ENCODE results near the gene ARHGEF7. TPM values are rescaled to one million over a fixed set of nuclear protein-coding genes. Genes with fewer than 3 reads are reported as not detected.

Gene ARHGEF7
- total RNA-seq, 1 donor from 2014 or later: 63.2 TPM

DNA sequence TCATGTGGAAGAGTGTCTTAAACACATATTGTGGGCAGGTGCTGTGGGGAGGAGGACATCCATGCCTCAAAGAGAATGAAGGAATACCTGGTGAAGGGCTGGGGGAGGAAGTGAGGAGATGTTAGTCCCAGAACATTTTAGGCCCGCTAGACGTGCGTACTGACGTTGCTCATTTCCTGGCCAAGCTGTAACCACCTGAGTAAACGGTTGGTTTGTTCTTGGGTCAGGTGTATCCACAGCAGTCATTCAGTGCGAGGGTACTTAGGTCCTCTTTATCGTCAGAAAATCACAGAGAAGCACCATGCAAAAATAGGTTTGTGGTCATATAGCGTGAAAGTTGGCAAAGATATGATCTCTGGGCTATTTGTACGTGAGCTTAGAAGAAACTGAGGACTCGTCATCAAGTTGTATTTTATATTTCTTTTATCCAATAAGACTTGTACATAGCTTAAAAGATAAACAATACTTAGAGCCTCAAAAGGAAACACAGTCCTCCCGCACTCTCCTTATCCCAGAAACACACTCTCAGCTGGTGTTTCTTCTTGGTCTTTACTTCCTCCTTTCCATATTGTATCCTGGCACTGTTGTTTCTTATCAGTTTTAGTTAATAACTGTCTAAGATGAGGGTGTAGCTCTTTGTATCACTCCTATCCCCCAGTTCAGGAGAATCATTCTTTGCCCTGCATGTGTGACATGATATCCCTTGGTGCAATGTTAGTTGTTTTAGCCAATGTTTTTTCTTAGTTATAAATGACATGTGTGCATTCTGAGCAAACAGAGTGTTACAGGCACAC is 52.0 kb downstream of the ARHGEF7 start:
- Histone ChIP-seq H3K9me3 (no peaks in the 10 kb centered on the region), H3K27me3 (no peaks in the 10 kb centered on the region), H3K36me3 (no peaks in the 10 kb centered on the region), H3K27ac (no peak overlapping the region), H3K4me1 (peaks cover 18% of the 10 kb centered on the region), H3K4me3 (no peak overlapping the region)
- TF ChIP-seq, protein P1, sequence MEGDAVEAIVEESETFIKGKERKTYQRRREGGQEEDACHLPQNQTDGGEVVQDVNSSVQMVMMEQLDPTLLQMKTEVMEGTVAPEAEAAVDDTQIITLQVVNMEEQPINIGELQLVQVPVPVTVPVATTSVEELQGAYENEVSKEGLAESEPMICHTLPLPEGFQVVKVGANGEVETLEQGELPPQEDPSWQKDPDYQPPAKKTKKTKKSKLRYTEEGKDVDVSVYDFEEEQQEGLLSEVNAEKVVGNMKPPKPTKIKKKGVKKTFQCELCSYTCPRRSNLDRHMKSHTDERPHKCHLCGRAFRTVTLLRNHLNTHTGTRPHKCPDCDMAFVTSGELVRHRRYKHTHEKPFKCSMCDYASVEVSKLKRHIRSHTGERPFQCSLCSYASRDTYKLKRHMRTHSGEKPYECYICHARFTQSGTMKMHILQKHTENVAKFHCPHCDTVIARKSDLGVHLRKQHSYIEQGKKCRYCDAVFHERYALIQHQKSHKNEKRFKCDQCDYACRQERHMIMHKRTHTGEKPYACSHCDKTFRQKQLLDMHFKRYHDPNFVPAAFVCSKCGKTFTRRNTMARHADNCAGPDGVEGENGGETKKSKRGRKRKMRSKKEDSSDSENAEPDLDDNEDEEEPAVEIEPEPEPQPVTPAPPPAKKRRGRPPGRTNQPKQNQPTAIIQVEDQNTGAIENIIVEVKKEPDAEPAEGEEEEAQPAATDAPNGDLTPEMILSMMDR (IDR thresholded peaks at IDR 0.05): no peak
- DNase-seq (no peak), ATAC-seq (no peak)
- intact Hi-C loops (cut with DNase I): no loop called here

- Histone ChIP-seq H3K27me3 (no peaks in the 10 kb centered on the region), H3K36me3 (peaks cover 7% of the 10 kb centered on the region), H3K27ac (no peak overlapping the region), H3K9me3 (no peaks in the 10 kb centered on the region), H3K4me3 (no peak overlapping the region), H3K4me1 (peaks cover 15% of the 10 kb centered on the region)
- TF ChIP-seq, protein P1 (IDR thresholded peaks at IDR 0.05): no peak
- intact Hi-C loops (cut with DNase I): no loop called here
- ATAC-seq (peak; percentile 20), DNase-seq (no peak)
These were observed 53.0 kb downstream of the ARHGEF7 start for GRCh38 chr13:111168107-111168506.

- TF ChIP-seq, protein P1 (IDR thresholded peaks at IDR 0.05): no peak
- Histone ChIP-seq H3K27ac (no peak overlapping the region), H3K4me1 (peaks cover 23% of the 10 kb centered on the region), H3K27me3 (no peaks in the 10 kb centered on the region), H3K4me3 (no peak overlapping the region), H3K9me3 (no peaks in the 10 kb centered on the region), H3K36me3 (peaks cover 10% of the 10 kb centered on the region)
- no peak for DNase-seq
- intact Hi-C loops (cut with DNase I): no loop called here
- ATAC-seq: no peak
These were observed 56.0 kb downstream of the ARHGEF7 start for GRCh38 chr13:111171112-111171511.

DNA sequence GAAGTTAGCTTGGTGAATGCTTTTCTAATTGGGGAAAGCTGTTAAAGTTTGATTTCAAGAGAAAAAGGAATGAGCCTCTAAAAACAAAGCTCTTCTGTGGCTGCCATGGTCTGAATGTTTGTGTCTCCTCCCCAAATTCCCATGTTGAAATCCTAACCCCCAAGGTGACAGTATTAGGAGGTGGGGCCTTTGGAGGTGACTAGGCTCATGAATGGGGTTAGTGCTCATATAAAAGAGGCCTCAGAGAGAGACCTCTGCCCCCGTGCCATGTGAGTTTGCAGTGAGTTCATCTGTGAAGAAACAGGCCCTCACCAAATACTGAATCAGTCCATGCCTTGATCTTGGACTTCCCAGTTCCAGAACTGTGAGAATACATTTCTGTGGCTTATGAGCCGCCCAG is 56.5 kb downstream of the ARHGEF7 start:
- Histone ChIP-seq H3K27ac (no peak overlapping the region), H3K36me3 (peaks cover 10% of the 10 kb centered on the region), H3K4me1 (peaks cover 25% of the 10 kb centered on the region), H3K9me3 (no peaks in the 10 kb centered on the region), H3K27me3 (no peaks in the 10 kb centered on the region), H3K4me3 (no peak overlapping the region)
- DNase-seq (no peak), ATAC-seq (no peak)
- TF ChIP-seq, protein P1 (IDR thresholded peaks at IDR 0.05): no peak
- intact Hi-C loops (cut with DNase I): no loop called here

DNA sequence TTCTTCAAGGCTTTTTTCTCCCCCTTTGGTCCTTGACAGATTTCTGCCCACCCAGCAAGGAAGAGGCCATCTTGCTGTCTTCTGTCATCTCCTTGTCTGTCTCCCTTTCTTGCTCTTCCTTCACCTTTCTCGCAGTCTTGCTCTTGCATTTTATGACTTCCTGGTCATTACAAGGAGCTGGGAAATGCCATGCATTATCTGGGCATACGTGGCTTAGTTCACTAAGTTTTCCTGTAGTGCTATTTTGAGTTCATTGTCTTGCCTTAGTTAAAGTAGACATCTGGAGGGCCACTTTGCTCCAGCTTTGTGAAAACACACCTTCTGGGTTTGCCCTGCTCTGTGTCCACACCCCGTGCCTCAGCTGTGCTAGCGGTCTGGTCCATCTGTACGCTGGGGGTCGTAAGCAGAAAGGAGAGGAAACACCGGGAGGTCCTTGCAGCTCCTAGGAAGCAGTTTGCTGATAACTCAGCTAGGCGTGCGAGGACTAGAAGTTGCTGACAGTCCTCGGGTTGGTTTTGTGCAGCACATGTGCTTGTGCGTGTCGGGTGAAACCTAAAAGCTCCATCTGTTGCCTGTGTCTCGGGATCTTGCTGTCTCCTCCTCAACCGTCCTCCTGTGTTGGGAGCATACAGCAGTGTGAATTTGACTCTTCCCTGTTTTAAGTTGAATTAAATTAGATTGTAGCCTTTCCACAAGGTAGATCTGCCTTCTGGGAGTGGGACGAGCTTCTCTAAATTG is 59.4 kb downstream of the ARHGEF7 start:
- Histone ChIP-seq H3K4me3 (no peak overlapping the region), H3K4me1 (peaks cover 35% of the 10 kb centered on the region), H3K36me3 (peaks cover 10% of the 10 kb centered on the region), H3K27ac (peak overlapping the region; percentile 5), H3K27me3 (no peaks in the 10 kb centered on the region), H3K9me3 (no peaks in the 10 kb centered on the region)
- intact Hi-C loops (cut with DNase I): no loop called here
- no peak for ATAC-seq
- no peak for DNase-seq
- TF ChIP-seq, protein P1 (IDR thresholded peaks at IDR 0.05): no peak
